ENCODE data around the gene FAM241B.

Gene FAM241B

DNA sequence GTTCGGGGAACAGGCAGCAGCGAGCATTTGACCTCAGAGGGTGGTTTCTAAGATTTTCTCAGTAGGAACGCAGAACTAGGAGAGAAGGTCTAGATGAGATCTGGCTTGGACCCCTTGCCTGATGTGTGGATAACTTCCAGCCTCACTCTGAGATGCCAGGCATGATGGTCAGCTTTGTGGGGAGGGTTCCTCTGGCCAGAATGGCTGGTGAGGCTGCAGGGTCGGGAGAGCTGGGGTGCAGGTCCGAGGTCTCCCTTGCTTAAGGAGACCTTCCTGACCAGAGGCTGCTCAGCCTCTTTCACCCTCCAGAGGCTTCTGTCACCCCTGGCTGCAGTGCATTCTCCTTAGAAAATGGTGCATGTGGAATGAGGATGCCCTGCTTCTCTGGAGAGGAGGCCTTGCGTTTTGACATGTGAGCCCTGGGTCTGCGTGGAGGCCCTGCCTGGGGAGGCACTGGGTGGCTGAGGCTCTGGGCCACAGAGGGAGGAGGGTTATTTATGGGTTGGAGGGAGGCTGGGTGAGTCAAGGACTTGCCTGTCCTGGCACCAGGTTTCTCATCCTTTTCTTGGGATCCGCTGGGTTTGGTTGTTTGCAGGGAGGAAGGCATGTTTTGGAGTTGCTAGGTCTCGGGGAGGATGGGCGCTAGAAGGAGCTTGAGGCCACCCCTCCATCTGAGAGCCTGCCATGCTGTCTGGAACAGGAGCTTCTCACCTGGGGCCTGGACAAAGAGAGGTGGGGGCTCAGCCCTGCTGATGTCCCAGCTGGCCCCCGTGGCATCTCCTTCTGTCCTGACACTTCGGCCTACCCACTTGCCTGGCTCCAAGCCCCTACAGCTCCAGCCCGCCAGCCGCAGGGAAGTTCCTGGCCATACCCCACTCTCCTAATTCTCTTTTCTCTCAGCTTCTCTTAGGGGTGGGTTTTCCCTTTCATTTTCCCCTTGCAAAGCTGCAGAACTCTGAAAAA, 3.9 kb downstream of the FAM241B start:
- Histone ChIP-seq H3K4me1 (ENCODE audit: low read length) (no peaks in the 10 kb centered on the region), H3K4me2 (ENCODE audit: low read depth, low read length) (no peak overlapping the region), H3K27me3 (replicated peaks; ENCODE audit: insufficient read depth, low read length) (peaks cover 7% of the 10 kb centered on the region), H3K79me2 (ENCODE audit: low read length) (no peaks in the 10 kb centered on the region), H3K4me3 (ENCODE audit: low read length) (no peak overlapping the region), H3K9ac (ENCODE audit: low read length) (no peak overlapping the region), H3K27ac (ENCODE audit: low read length) (no peak overlapping the region), H4K20me1 (ENCODE audit: insufficient read depth, low read length) (no peaks in the 10 kb centered on the region), H2AFZ (ENCODE audit: low read length) (no peak overlapping the region), H3K36me3 (replicated peaks; ENCODE audit: insufficient read depth, low read length) (no peaks in the 10 kb centered on the region), H3K9me3 (replicated peaks; ENCODE audit: insufficient read depth, low read length) (no peaks in the 10 kb centered on the region), H3K9me2 (replicated peaks; ENCODE audit: insufficient read depth, low read length) (no peaks in the 10 kb centered on the region), H3F3A (ENCODE audit: insufficient read depth, low read length) (no peaks in the 10 kb centered on the region)
- TF ChIP-seq, protein P1, sequence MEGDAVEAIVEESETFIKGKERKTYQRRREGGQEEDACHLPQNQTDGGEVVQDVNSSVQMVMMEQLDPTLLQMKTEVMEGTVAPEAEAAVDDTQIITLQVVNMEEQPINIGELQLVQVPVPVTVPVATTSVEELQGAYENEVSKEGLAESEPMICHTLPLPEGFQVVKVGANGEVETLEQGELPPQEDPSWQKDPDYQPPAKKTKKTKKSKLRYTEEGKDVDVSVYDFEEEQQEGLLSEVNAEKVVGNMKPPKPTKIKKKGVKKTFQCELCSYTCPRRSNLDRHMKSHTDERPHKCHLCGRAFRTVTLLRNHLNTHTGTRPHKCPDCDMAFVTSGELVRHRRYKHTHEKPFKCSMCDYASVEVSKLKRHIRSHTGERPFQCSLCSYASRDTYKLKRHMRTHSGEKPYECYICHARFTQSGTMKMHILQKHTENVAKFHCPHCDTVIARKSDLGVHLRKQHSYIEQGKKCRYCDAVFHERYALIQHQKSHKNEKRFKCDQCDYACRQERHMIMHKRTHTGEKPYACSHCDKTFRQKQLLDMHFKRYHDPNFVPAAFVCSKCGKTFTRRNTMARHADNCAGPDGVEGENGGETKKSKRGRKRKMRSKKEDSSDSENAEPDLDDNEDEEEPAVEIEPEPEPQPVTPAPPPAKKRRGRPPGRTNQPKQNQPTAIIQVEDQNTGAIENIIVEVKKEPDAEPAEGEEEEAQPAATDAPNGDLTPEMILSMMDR (IDR thresholded peaks at IDR 0.05; ENCODE audit: low read length): no peak
- no peak for TF ChIP-seq EZH2 (optimal IDR thresholded peaks at IDR 0.05; ENCODE audit: low read depth, low read length)
- TF ChIP-seq EZH2phosphoT487 (IDR thresholded peaks at IDR 0.05; ENCODE audit: low read length): no peak
- DNase-seq: no peak

DNA sequence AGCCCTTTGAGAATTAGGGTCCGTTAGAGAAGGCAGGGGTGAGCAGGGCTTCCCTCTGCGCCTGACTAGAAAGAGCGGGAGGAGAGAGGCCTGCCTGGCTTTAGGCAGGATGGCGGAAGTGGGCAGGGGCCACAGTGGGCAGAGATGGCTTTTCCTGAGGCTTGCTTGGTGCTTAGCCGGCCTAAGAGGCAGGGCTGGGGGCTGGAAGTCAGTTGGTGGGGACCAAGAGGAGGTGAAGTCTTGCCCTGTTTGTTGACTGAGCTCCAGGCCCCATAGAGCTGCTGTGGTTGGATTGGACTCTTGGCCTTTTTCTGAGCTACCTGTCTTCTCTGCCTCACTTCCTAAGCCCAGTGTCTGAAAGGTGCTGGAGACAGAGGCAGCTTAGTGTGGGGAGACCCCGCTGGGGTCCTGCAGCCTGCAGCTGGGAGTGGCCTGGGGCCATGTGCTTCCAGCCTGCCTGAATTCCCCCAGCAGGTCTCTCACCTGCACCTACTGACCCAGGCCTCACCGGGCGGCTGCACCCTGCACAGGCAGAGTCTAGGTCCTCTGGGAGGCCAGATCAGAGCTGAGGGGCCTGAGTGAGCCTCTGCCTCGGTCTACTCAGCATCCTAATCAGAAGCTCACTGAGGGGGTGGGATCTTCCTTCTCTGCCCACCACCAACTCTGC, 4.8 kb downstream of the FAM241B start:
- Histone ChIP-seq H2AFZ (ENCODE audit: low read length) (no peak overlapping the region), H3K9me2 (replicated peaks; ENCODE audit: insufficient read depth, low read length) (no peaks in the 10 kb centered on the region), H3K79me2 (ENCODE audit: low read length) (no peaks in the 10 kb centered on the region), H3K9ac (ENCODE audit: low read length) (no peak overlapping the region), H3K4me3 (ENCODE audit: low read length) (no peak overlapping the region), H3K4me1 (ENCODE audit: low read length) (no peaks in the 10 kb centered on the region), H3K9me3 (replicated peaks; ENCODE audit: insufficient read depth, low read length) (no peaks in the 10 kb centered on the region), H3K36me3 (replicated peaks; ENCODE audit: insufficient read depth, low read length) (no peaks in the 10 kb centered on the region), H3K27me3 (replicated peaks; ENCODE audit: insufficient read depth, low read length) (0 out of 2 replicates have a peak, but pooled peaks cover 4% of the 10 kb centered on the region), H3F3A (ENCODE audit: insufficient read depth, low read length) (no peaks in the 10 kb centered on the region), H3K27ac (ENCODE audit: low read length) (no peak overlapping the region), H4K20me1 (ENCODE audit: insufficient read depth, low read length) (no peaks in the 10 kb centered on the region), H3K4me2 (ENCODE audit: low read depth, low read length) (no peak overlapping the region)
- no peak for DNase-seq
- TF ChIP-seq EZH2phosphoT487 (IDR thresholded peaks at IDR 0.05; ENCODE audit: low read length) (no peak), EZH2 (optimal IDR thresholded peaks at IDR 0.05; ENCODE audit: low read depth, low read length) (no peak)
- TF ChIP-seq, protein P1 (IDR thresholded peaks at IDR 0.05; ENCODE audit: low read length): no peak

DNA sequence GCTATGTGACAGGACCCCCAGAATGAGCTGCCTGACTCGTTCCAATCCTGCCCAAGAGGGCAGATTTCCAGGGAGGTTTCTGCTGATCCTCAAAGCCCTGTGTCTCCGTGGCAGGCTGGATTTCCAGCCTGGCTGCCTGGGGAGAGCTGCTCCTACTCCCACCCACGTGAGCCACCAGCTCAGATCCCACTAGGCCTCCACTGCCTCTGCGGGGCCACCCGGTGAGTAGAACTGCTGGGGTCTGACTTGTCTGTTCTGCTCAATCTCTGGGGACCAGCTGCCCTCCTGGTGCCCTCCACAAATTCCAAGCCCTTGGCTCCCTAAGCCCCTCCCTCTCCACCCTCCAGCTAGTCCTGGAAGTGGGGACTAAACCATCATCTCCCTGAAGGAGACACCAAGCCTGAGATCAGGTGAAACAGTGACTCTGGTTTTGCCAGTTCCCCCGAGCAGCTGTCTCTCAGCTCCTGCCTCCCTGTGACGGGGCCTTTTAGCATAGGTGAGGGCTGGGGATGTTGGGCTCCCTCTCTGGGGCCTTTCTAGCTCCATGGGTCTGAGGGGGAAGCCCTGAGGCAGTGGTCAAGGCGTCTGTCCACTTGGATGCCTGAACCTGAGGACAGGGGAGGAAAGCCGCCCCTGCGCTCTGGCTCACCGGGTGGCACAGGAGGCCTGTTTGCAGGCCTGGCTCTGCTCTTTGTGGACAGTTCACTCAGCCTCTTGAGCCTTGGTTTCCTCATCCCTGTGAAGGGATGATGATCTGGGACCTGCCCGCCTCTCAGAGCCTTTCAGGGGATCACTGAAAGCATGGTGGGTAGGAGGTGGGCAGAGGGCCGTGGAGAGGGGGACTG, 5.6 kb downstream of the FAM241B start:
- Histone ChIP-seq H3K4me1 (ENCODE audit: low read length) (no peaks in the 10 kb centered on the region), H3K27me3 (replicated peaks; ENCODE audit: insufficient read depth, low read length) (peaks cover 4% of the 10 kb centered on the region; the same call in 1 of the 2 replicates)
- no peak for DNase-seq

More for the DNA sequence above, 5.6 kb downstream of the FAM241B start:
- Histone ChIP-seq H3K36me3 (replicated peaks; ENCODE audit: insufficient read depth, low read length) (no peaks in the 10 kb centered on the region), H3K79me2 (ENCODE audit: low read length) (no peaks in the 10 kb centered on the region), H3K27ac (ENCODE audit: low read length) (no peak overlapping the region), H3K9ac (ENCODE audit: low read length) (no peak overlapping the region), H3K9me2 (replicated peaks; ENCODE audit: insufficient read depth, low read length) (no peaks in the 10 kb centered on the region), H3K4me3 (ENCODE audit: low read length) (no peak overlapping the region), H3K9me3 (replicated peaks; ENCODE audit: insufficient read depth, low read length) (no peaks in the 10 kb centered on the region), H3F3A (ENCODE audit: insufficient read depth, low read length) (no peaks in the 10 kb centered on the region), H4K20me1 (ENCODE audit: insufficient read depth, low read length) (no peaks in the 10 kb centered on the region), H3K4me2 (ENCODE audit: low read depth, low read length) (no peak overlapping the region), H2AFZ (ENCODE audit: low read length) (no peak overlapping the region)
- TF ChIP-seq EZH2 (optimal IDR thresholded peaks at IDR 0.05; ENCODE audit: low read depth, low read length) (no peak), EZH2phosphoT487 (IDR thresholded peaks at IDR 0.05; ENCODE audit: low read length) (no peak)
- TF ChIP-seq, protein P1 (IDR thresholded peaks at IDR 0.05; ENCODE audit: low read length): no peak

Measured in MM.1S (cell line).